Osteoblast (primary cell): ENCODE measurements around the gene ADAMTS4. TPM values are rescaled to one million over a fixed set of nuclear protein-coding genes. Genes with fewer than 3 reads are reported as not detected.

ENCODE experiments used
- DNase-seq: peaks from one replicate; pipeline ENCODE4 v3.0.0; 2011; ENCODE audit warnings: low spot score, mixed read lengths; ENCODE audit not compliant: insufficient read length; ENCODE audit errors: missing footprints
- H2AFZ ChIP-seq: 2 replicates; pipeline ENCODE4 v1.6.0; 2011; ENCODE audit warnings: mild to moderate bottlenecking, low read length
- H3K27ac ChIP-seq: 2 replicates; pipeline ENCODE4 v1.5.1; 2011; ENCODE audit warnings: mild to moderate bottlenecking, low read depth, low read length, moderate library complexity
- H3K27me3 ChIP-seq: 2 replicates; pipeline ENCODE4 v1.6.0; 2012; ENCODE audit warnings: mild to moderate bottlenecking, control low read depth, inconsistent platforms, low read length, moderate library complexity; ENCODE audit not compliant: insufficient read depth
- H3K36me3 ChIP-seq: 2 replicates; pipeline ENCODE4 v1.5.1; 2011; ENCODE audit warnings: mild to moderate bottlenecking, low read length, control low read depth, moderate library complexity; ENCODE audit not compliant: insufficient read depth
- H3K4me1 ChIP-seq: 2 replicates; pipeline ENCODE4 v1.5.1; 2011; ENCODE audit warnings: mild to moderate bottlenecking, low read length, control low read depth, moderate library complexity; ENCODE audit not compliant: insufficient read depth
- H3K4me2 ChIP-seq: 2 replicates; pipeline ENCODE4 v1.6.0; 2011; ENCODE audit warnings: mild to moderate bottlenecking, low read length; ENCODE audit not compliant: insufficient read depth
- H3K4me3 ChIP-seq: fragments of 200-600 bp; sonication (generic); 3 replicates; pipeline ENCODE4 v1.5.1; 2012; ENCODE audit warnings: mild to moderate bottlenecking, low read length, inconsistent platforms; ENCODE audit not compliant: insufficient read depth
- H3K79me2 ChIP-seq: 2 replicates; pipeline ENCODE4 v1.6.0; 2012; ENCODE audit warnings: mild to moderate bottlenecking, low read length, control low read depth, inconsistent platforms; ENCODE audit not compliant: insufficient read depth
- H3K9me3 ChIP-seq: 2 replicates; pipeline ENCODE4 v1.5.1; 2011; ENCODE audit warnings: low read depth, low read length, control low read depth
- H4K20me1 ChIP-seq: 2 replicates; pipeline ENCODE4 v1.6.0; 2012; ENCODE audit warnings: mild to moderate bottlenecking, low read length, control low read depth; ENCODE audit not compliant: insufficient read depth
- total RNA-seq: library from RNA; depleted of rRNA; stranded (reverse); fragments of >200 nt; gene quantifications from 2 replicates; pipeline ENCODE4 v1.2.3, GENCODE V29; 2012
- TF ChIP-seq, protein P1 (sequence below): IDR thresholded peaks from 2 replicates; pipeline ENCODE4 v1.5.1; 2011; ENCODE audit warnings: mild to moderate bottlenecking, low read depth, low read length, moderate library complexity; ENCODE audit errors: extremely low read depth

ADAMTS4 gene
- total RNA-seq, 1 donor, result 1.4 TPM

DNA sequence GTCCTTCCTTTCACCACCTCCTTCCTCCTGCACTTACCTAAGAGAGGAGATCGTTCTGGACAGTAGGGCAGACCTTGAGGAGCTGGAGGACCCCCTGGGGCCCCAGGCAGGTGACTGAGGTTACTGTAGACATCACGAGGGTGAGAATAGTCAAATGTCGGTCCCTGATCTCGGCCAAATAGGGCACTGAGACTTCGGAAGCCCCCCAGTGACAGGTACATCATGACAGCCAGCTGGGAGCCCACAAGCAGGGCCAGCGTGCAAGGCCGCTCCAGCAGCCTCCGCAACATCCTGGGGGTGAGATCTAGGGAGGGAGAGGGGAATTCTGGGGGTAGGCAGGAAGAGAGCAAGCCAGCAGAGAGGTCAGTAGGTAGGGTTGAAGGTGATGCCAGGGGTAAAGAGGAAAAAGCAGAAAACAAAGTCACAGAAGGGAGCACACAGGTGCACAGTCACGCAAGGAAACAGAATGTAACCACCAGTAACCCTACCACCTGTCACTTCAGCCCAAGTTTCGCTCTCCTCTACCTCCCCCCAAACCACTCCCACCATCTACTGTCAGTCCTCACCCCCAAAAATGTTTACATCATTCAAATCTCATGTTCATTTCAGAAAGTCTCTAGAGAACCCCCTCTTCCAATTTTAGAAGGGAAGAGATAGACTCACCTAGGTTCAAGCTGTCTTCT lies 22.9 kb downstream of the ADAMTS4 start:
- Histone ChIP-seq H3K27ac (peak overlapping the region; percentile 96), H3K4me1 (peaks cover 27% of the 10 kb centered on the region), H3K9me3 (no peaks in the 10 kb centered on the region), H4K20me1 (peaks cover 3% of the 10 kb centered on the region), H3K4me3 (peak overlapping the region; percentile 98), H2AFZ (no peak overlapping the region), H3K36me3 (peaks cover 43% of the 10 kb centered on the region), H3K79me2 (peaks cover 20% of the 10 kb centered on the region), H3K4me2 (peak overlapping the region; percentile 99), H3K27me3 (no peaks in the 10 kb centered on the region)
- TF ChIP-seq, protein P1, sequence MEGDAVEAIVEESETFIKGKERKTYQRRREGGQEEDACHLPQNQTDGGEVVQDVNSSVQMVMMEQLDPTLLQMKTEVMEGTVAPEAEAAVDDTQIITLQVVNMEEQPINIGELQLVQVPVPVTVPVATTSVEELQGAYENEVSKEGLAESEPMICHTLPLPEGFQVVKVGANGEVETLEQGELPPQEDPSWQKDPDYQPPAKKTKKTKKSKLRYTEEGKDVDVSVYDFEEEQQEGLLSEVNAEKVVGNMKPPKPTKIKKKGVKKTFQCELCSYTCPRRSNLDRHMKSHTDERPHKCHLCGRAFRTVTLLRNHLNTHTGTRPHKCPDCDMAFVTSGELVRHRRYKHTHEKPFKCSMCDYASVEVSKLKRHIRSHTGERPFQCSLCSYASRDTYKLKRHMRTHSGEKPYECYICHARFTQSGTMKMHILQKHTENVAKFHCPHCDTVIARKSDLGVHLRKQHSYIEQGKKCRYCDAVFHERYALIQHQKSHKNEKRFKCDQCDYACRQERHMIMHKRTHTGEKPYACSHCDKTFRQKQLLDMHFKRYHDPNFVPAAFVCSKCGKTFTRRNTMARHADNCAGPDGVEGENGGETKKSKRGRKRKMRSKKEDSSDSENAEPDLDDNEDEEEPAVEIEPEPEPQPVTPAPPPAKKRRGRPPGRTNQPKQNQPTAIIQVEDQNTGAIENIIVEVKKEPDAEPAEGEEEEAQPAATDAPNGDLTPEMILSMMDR, result no peak
- DNase-seq, result no peak

DNA sequence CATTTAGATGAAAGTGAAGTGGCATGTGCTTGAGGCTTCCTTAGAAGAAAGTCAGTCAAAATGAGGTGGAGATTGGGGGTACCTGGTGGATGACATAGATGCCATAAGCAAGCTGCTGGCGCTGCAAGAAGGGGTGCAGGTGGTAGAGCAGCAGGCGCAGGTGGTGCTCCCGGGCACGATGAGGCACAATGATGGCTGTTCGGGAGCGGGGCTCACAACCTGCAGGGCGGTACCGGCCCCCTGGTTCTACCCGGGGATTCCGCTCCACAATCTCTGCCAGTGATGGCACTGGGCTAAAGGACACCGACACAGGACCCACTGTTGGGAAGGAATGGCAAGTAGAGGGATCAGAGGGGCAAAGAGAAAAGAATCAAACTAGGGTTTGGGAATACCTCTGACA lies 23.9 kb downstream of the ADAMTS4 start:
- Histone ChIP-seq H3K79me2 (peaks cover 20% of the 10 kb centered on the region), H2AFZ (no peak overlapping the region), H3K27me3 (no peaks in the 10 kb centered on the region), H3K27ac (no peak overlapping the region), H3K4me2 (no peak overlapping the region), H3K4me1 (peaks cover 27% of the 10 kb centered on the region), H3K4me3 (no peak overlapping the region), H4K20me1 (peaks cover 3% of the 10 kb centered on the region), H3K36me3 (peaks cover 50% of the 10 kb centered on the region), H3K9me3 (no peaks in the 10 kb centered on the region)
- TF ChIP-seq, protein P1, result no peak
- no peak for DNase-seq

DNA sequence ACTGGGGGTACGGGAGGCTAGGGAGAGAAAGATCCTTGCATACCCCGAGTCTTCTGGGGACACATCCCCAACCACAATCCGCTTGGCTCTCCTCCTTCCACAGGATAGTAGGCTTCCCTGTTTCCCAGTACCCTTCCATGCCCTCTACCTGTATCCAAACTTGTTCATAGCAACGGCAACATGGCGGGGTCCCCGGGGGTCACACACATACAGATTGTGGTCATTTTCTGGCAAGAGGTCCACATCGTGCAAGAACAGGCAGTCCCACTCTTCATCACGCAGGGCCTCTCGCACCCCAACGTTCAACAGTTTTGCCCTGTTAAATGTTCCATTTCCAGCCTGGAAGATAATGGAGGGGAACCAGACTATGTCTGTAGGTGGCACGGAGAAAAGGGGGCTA lies 25.1 kb downstream of the ADAMTS4 start:
- H3K4me2 ChIP-seq, result peak overlapping the region; percentile 20
- H3K27ac ChIP-seq, result peak overlapping the region; percentile 92
- peaks cover 27% of the 10 kb centered on the region for H3K4me1 ChIP-seq
- TF ChIP-seq, protein P1, result no peak
- peaks cover 56% of the 10 kb centered on the region for H3K36me3 ChIP-seq
- peaks cover 20% of the 10 kb centered on the region for H3K79me2 ChIP-seq
- DNase-seq, result no peak
- no peak overlapping the region for H2AFZ ChIP-seq
- no peaks in the 10 kb centered on the region for H3K9me3 ChIP-seq
- H3K4me3 ChIP-seq, result no peak overlapping the region
- peaks cover 3% of the 10 kb centered on the region for H4K20me1 ChIP-seq
- H3K27me3 ChIP-seq, result no peaks in the 10 kb centered on the region

DNA sequence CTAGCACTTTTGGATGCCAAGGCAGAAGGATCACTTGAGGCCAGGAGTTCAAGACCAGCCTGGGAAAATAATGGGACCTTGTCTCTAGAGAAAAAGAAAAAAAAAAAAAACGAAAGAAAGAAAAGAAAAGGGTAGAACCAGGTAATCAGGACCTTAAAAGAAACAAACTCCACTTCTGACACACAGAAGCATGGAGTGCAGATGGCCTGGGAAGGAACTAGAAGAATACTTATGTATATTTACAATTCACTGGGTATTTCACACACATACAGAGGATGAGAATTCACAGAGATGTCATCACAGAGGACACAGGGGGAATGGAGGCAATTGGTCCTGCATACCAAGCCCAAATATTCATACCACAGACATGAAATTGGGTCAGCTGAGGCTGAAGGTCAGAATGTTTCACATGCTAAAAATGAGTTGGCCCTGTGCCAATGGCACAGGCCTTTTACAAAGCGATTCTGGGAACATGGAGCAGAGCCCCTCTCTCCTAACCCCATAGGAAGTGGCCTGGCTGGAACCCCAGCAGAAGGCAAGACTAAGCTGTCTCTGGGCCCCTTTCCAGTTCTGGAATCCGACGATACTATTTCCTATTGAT lies 26.0 kb downstream of the ADAMTS4 start:
- no peaks in the 10 kb centered on the region for H3K27me3 ChIP-seq
- H3K4me2 ChIP-seq, result peak overlapping the region; percentile 20

More for the DNA sequence above, 26.0 kb downstream of the ADAMTS4 start:
- peaks cover 3% of the 10 kb centered on the region for H4K20me1 ChIP-seq
- H3K9me3 ChIP-seq, result no peaks in the 10 kb centered on the region
- H3K27ac ChIP-seq, result peak overlapping the region; percentile 92
- H3K79me2 ChIP-seq, result peaks cover 20% of the 10 kb centered on the region
- H3K36me3 ChIP-seq, result peaks cover 56% of the 10 kb centered on the region
- TF ChIP-seq, protein P1, result no peak
- peaks cover 27% of the 10 kb centered on the region for H3K4me1 ChIP-seq
- no peak overlapping the region for H3K4me3 ChIP-seq
- peak; percentile 95 for DNase-seq
- no peak overlapping the region for H2AFZ ChIP-seq
